HG03354 (cell line): Measurements from ENCODE around the gene FITM1.

ENCODE experiments used
- ATAC-seq: cut with Tn5 transposase; IDR thresholded peaks from one replicate; pipeline ENCODE4 v1.9.1; 2021; ENCODE audit warnings: mild to moderate bottlenecking; ENCODE audit not compliant: unreplicated experiment, poor library complexity, severe bottlenecking

The FITM1 gene

DNA sequence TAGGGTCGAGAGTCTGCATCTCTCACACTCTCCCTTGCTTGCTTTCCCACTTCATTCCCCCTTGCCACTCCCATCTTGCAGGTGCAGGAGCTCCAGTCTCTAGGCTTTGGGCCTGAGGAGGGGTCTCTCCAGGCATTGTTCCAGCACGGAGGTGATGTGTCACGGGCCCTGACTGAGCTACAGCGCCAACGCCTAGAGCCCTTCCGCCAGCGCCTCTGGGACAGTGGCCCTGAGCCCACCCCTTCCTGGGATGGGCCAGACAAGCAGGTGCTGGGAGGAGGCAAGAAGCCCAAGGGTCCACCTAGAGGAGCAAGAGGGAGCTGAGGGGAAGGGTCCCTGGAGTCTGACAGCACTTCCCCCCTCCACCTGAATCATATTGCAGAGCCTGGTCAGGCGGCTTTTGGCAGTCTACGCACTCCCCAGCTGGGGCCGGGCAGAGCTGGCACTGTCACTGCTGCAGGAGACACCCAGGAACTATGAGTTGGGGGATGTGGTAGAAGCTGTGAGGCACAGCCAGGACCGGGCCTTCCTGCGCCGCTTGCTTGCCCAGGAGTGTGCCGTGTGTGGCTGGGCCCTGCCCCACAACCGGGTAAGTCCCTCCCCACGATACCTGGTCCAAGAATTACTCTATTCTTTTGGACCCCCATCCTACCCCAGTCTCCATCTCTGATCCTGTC lies 21.1 kb downstream of the FITM1 start:
- ATAC-seq = no peak

DNA sequence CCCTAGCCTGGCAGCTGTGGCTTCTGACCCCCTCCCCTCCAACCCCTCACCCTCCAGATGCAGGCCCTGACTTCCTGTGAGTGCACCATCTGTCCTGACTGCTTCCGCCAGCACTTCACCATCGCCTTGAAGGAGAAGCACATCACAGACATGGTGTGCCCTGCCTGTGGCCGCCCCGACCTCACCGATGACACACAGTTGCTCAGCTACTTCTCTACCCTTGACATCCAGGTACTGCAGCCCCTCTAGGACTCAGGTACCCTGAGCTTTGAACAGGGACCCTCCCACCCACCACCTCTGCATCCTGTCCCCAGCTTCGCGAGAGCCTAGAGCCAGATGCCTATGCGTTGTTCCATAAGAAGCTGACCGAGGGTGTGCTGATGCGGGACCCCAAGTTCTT lies 24.6 kb downstream of the FITM1 start:
- ATAC-seq = no peak

DNA sequence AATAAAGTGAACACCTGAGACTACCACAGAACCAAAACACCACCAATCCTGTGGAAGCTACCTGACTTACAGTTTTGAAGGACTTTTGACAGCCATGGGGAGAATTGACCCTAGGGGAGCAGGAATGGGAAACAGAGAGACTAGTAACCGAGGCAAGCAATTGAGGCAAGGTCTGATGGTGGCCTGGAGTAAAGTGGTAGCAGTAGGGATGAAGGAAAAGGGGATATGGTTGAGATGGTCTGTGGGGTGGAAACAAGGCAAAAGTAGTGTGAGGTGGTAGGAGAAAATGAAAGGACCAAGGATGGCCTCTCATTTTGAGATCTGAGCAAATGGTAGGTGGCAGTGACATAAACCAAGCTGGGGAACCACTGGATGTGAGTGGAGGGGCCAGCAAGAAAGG lies 26.4 kb downstream of the FITM1 start:
- no peak for ATAC-seq

DNA sequence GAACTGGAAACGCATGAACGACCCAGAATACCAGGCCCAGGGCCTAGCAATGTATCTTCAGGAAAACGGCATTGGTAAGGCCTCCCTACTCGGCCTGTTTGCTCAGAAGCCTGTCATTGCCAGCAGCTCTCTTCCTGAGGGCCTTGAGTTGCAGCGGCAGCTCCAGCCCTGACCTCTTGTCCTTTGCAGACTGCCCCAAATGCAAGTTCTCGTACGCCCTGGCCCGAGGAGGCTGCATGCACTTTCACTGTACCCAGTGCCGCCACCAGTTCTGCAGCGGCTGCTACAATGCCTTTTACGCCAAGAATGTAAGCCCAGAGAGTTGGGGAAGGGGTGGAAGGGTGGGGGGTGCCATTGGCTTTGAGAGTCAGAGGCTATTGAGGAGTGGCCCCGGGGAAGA lies 26.9 kb downstream of the FITM1 start:
- ATAC-seq = no peak

DNA sequence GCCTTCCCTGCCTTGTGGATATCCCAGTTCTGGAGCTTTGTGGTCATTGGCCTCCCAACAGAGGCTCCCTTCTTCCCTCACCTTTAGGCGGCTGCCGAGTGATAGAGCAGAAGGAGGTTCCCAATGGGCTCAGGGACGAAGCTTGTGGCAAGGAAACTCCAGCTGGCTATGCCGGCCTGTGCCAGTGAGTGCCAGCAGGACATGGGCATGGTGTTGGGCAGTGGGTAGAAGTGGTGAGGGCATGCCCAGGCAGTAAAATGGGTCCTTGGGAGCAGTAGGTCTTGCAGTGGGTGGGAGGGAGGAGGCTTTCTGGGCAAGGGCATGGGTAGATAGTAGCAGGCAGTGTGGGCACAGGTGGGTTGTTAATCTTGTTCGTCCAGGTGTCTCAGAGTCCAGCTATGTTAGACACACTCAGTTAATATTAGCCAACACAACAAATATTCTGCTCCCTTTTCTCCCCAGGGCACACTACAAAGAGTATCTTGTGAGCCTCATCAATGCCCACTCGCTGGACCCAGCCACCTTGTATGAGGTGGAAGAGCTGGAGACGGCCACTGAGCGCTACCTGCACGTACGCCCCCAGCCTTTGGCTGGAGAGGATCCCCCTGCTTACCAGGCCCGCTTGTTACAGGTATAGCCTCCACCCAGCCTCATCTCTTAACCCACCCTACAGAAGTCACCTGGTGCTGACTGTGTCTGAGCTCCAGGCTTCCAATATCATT lies 29.5 kb downstream of the FITM1 start:
- no peak for ATAC-seq

DNA sequence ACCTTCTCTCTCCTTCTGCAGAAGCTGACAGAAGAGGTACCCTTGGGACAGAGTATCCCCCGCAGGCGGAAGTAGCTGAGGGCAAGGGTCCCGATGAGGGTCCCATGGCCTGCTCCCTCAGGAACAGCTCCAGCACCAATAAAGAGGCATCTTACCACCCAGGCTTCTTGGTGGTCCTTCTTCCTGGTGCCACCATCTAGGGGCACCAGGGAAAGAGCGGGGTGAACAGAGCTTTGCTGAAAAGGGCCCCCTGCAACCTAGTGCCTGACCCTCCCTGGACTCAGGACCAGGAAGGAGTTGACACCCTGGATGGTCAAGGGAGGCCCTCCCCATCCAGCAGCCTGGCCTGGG lies 30.0 kb downstream of the FITM1 start:
- no peak for ATAC-seq

DNA sequence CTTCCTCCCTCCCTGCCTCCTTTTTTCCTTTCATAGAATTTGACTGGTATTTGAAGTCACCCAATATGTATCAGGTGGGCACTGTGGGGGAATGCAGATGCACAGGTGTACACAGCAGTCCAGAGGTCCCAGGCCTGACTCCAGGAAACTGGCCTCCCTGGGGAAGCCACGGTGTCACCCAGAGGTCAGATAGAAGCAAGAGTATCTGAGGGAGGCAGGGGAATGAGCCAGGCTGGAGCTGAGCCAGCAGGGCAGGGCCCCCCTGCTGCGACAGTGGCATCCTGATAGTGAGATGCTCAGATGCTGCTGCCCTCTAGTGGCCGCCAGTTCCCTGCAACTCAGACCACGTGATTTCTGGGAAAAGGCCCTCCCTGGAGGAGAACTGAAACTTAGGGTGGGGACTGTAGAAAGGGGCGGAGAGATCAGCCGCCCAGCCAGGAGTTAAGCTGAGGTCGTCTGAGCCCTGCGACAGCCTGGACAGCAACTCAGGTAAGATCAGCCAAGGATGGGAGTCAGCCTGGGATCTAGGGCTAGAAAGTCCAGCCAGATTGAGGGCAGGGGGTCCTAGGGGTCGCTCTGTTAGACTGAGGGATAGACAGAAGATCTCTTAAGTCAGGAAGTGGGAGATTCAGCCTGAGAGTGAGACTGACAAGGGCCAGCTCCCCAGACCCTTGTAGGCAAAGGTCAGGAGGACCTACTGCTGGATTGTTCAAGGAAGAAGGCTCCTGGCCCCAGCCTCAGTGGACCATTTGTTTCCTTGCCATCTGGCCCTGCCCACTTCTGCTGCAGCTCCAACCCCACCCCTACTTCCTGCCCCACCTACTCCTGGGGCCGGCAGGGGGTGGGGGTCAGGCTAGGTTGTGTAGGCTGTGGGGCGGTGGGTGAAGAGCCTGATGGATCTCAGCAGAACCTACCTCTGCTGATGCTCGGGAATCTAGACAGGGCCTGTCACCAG lies 30.7 kb downstream of the FITM1 start, which contains the start of gene IRF9:
Gene IRF9 (plus strand): TSS at position 416 of the 955 bp plus-strand sequence. CDS start 880 bp downstream, outside the sequence.
- ATAC-seq = peak; percentile 87

DNA sequence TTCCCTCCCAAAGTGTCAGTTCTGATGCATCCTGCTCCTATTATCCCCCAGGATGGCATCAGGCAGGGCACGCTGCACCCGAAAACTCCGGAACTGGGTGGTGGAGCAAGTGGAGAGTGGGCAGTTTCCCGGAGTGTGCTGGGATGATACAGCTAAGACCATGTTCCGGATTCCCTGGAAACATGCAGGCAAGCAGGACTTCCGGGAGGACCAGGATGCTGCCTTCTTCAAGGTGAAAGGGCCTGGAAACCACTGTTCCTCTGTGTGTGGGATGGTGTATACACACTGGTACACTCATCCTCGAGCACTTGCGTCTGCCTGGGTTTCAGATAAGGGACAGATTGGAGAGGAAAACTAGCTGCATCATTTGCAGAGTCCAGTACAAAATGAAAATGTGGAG lies 31.6 kb downstream of the FITM1 start:
- no peak for ATAC-seq

DNA sequence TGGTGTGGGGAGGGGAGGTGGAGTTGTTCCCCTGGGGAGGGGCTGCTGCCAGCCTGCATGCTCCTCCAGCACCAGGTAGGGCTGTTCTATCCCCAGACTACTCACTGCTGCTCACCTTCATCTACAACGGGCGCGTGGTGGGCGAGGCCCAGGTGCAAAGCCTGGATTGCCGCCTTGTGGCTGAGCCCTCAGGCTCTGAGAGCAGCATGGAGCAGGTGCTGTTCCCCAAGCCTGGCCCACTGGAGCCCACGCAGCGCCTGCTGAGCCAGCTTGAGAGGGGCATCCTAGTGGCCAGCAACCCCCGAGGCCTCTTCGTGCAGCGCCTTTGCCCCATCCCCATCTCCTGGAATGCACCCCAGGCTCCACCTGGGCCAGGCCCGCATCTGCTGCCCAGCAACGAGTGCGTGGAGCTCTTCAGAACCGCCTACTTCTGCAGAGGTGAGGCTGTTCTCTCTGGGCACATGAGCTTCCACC lies 34.1 kb downstream of the FITM1 start:
- ATAC-seq = no peak

DNA sequence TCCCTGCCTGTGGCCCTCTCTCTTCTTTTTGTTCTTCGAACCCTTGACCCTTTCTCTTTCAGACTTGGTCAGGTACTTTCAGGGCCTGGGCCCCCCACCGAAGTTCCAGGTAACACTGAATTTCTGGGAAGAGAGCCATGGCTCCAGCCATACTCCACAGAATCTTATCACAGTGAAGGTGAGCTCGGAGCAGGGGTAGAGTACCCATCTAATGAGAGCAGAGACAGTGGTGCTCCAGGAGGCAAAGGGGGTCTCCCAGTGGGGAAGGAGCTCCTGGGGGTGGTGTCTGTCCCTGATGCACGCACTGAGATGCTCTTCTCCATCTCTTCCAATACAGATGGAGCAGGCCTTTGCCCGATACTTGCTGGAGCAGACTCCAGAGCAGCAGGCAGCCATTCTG lies 35.3 kb downstream of the FITM1 start:
- no peak for ATAC-seq

DNA sequence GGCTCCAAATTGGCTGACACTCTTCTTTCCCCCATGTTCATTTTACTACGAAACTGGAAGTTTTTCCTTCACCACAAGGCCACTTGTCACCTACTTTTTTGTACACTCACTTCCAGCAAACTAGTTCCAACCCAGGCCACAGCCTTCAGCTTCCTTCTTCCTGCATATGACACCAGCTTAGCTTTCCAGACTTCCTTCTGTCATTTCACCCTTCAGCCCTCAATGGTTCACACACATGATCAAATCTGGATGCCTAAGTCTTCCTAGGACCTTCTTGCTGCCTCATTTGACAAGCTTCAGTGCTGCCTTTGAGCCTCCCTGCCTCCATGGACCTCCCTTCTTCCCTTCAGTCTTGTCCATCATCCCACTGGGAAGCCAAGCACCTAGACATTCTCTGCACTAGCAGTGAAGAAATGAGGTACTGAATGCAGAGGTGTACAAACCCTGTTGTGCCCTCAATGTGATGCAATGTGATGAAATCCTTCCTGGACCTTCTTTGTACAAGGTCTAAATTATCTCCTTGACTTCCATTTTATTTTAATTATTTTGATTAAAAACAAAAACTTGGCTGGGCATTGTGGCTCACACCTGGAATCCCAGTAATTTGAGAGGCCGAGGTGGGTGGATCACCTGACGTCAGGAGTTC lies 37.1 kb downstream of the FITM1 start:
- no peak for ATAC-seq

DNA sequence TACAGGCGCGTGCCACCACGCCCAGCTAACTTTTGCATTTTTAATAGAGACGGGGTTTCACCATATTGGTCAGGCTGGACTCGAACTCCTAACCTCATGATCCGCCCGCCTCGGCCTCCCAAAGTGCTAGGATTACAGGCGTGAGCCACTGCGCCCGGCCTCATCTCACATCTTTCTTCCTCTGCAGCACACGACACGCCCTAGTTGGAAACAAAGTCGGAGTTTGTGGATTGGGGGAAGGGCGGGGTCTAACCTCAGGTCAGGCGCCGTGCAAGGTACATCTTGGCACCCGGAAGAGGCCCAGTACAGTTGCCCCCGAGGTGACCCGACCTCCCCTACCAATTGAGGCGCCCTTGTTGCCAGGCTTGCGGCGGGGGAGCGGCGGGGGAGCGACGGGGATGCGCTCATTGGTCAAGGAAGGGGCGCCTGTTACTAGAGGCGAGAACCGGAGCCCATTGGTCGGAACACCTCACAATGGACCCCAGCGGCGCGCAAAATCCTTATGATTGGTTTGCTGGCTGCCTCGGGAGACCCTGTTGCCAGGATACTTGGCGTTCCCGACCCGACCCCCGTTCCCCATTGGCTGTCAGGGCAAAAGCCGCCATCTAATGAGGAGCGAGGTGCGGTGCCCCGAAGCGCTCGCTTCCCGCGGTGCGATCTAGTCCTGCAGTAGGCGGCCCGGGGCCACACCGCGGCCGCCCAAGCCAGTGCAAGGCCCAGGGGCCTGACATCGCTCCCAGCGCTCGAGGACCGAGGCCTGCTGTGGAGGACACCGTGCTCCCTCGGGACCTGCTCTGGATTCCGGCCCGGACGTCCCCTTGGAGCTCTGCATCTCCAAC lies 41.2 kb downstream of the FITM1 start, which contains the start of gene REC8:
Gene REC8 (plus strand): TSS at position 659 of the 839 bp plus-strand sequence. CDS start 473 bp downstream, outside the sequence.
- peak; percentile 88 for ATAC-seq

DNA sequence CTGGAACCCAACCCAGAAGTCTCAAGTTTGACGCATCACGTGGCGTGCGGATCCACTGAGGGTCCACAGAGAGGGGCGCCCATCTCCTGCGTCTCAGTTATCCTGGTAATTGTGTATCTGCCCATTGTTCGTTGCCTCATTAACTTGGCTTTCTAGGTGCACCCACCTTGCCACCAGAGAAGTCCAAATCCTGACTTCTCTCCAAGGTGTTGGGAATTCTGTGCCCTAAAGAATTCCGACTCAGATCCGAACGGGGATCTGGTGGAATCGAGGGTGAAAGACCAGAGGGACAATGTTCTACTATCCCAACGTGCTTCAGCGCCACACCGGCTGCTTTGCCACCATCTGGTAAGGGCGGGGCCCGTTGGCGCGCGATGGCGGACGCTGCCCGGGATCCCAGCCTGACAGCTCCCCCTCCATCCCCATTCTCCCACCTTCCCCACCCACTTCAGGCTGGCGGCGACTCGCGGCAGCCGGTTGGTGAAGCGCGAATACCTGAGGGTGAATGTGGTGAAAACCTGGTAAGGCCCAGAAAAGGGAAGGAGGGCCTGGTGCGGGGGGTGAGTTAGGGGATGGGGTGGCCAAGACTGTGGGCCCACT lies 41.9 kb downstream of the FITM1 start:
- ATAC-seq = no peak

DNA sequence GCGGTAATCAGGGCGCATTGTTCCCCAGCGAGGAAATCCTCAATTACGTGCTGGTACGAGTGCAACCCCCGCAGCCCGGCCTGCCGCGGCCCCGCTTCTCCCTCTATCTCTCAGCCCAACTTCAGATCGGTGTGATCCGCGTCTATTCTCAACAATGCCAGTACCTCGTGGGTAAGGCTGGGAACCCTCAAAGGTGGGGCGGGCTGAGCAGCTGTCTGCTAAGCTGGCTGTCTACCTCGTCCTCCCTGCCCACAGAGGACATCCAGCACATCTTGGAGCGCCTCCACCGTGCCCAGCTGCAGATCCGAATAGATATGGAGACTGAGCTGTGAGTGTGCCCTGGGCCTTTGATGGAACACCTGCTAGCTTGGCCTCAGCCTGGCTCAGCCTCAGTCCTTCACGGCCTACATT lies 42.4 kb downstream of the FITM1 start:
- no peak for ATAC-seq

DNA sequence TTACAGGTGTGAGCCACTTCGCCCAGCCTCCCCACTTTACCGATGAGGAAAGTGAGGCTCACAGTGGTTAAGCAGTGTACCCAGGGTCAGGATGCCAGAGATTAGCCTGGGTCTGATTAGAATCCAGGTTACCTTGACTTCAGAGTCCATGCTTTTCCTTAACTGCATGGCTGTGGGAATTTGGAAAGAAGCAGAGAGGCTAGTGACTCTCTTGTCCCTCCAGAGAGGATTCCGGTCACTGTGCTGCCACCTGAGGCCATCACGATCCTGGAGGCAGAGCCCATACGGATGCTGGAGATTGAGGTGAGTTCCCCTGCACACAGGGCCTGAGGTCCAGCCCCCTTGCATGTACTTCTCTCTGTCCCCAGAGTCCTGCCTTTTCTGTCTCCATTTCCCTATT lies 46.1 kb downstream of the FITM1 start:
- no peak for ATAC-seq

DNA sequence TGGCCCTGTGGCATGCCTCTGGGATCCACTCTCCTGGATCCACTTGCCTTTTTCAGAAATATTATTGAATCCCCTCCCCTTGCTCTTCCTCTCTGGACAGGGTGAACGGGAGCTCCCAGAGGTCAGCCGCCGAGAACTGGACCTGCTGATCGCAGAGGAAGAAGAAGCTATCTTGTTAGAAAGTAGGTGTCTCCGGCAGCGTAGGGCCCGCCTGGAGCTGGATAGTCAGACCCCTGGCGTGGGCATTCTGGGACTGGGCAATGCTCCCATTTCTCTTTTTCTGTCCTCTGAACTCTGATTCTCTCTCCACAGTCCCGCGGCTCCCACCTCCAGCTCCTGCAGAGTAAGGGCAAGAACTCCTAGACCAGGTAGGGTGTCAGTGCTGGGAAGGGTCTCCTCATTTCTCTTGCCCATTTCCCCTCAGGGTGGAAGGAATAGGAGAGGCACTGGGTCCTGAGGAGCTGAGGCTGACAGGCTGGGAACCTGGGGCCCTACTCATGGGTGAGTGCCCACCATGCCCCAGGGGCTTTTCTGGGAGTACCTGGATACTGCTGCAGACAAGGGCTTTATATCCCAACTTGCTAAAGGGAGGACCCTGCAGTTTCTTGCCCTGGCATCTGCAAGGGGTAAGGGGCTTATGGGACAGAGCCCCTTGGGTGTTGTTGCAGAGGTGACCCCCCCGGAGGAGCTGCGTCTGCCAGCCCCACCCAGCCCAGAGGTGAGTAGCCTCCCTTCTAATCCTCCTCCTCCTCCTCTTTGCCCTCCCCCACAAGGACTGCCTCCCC lies 46.8 kb downstream of the FITM1 start:
- ATAC-seq = no peak

DNA sequence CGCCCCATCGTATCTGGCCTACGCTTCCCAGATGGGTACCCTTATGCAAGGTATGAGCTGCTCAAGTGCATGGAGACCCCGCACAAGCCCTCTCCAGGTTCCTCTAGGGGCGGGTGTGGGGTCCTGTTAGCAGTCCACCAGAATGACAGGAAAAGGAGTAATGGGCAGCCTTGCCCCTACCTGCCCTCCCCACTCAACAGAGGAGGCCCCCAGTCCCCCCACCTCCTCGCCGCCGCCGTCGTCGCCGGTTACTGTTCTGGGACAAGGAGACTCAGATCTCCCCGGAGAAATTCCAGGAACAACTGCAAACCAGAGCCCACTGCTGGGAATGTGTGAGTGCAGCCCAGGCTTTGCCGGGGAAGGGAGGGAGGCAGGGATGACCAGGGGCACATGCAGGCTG lies 47.4 kb downstream of the FITM1 start:
- ATAC-seq = no peak
